ENCODE data around the gene AREG. TPM values are rescaled to one million over a fixed set of nuclear protein-coding genes. Genes with fewer than 3 reads are reported as not detected.

Gene AREG
- total and polyA plus RNA-seq, 2 experiments from 2014 or later = 0.45 TPM; not detected in 1

DNA sequence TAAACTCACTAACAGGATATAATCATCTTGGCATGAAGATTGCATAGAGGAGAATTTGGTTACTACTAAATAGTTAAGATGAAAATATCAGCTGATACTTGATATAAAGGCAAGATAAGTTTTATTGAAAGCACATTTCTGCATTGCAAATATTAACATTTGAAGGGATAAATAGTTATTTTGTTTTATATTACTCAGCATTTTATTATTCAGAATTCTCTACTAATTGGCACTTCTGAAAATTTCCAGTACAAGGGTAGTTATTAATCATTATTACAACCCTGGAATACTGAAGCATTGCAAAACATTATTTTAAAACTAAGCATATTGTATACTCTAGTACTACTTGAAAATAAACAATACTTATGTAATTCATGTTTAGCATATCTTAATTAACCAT is 32.7 kb upstream of the AREG start:
- 0 out of 2 replicates have a peak overlapping the region, but pooled peaks have one; percentile 48 for H3K27ac Mint-ChIP-seq
- no peak overlapping the region for H3K4me3 Mint-ChIP-seq

More for the DNA sequence above, 32.7 kb upstream of the AREG start:
- Histone ChIP-seq H2AFZ (no peak overlapping the region), H3K9me2 (ENCODE audit: insufficient read depth) (no peaks in the 10 kb centered on the region), H3F3A (replicated peaks; ENCODE audit: low read depth) (no peaks in the 10 kb centered on the region), H4K20me1 (replicated peaks; ENCODE audit: insufficient read depth) (no peaks in the 10 kb centered on the region), H3K4me2 (no peak overlapping the region), H3K27ac (ENCODE audit: low read depth) (no peak overlapping the region), H3K4me3 (no peak overlapping the region), H3K79me2 (replicated peaks; ENCODE audit: insufficient read depth) (no peaks in the 10 kb centered on the region), H3K27me3 (ENCODE audit: insufficient read depth) (no peaks in the 10 kb centered on the region), H3K36me3 (ENCODE audit: insufficient read depth) (no peaks in the 10 kb centered on the region), H3K4me1 (ENCODE audit: insufficient read depth) (peaks cover 21% of the 10 kb centered on the region)
- no peak for DNase-seq (ENCODE audit: low spot score)
- no peaks in the 10 kb centered on the region for H3K36me3 Mint-ChIP-seq (ENCODE audit: low read depth)
- ATAC-seq = no peak
- peaks cover 16% of the 10 kb centered on the region for H3K4me1 Mint-ChIP-seq
- no peak for TF ChIP-seq EZH2phosphoT487 (IDR thresholded peaks at IDR 0.05; ENCODE audit: unreplicated experiment)
- TF ChIP-seq NANOG (IDR thresholded peaks at IDR 0.05; ENCODE audit: borderline replicate concordance) = no peak
- TF ChIP-seq, protein P1, sequence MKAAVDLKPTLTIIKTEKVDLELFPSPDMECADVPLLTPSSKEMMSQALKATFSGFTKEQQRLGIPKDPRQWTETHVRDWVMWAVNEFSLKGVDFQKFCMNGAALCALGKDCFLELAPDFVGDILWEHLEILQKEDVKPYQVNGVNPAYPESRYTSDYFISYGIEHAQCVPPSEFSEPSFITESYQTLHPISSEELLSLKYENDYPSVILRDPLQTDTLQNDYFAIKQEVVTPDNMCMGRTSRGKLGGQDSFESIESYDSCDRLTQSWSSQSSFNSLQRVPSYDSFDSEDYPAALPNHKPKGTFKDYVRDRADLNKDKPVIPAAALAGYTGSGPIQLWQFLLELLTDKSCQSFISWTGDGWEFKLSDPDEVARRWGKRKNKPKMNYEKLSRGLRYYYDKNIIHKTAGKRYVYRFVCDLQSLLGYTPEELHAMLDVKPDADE (IDR thresholded peaks at IDR 0.05) = no peak
- TF ChIP-seq JUNB (IDR thresholded peaks at IDR 0.05; ENCODE audit: unreplicated experiment) = no peak
- TF ChIP-seq ZNF331 (CRISPR knock-in tag; IDR thresholded peaks at IDR 0.05; ENCODE audit: low read depth) = no peak
- TF ChIP-seq EZH2 (IDR thresholded peaks at IDR 0.05; ENCODE audit: low read depth, unreplicated experiment) = no peak
- no peak for TF ChIP-seq ZNF114 (CRISPR knock-in tag; IDR thresholded peaks at IDR 0.05)
- TF ChIP-seq, protein P2, sequence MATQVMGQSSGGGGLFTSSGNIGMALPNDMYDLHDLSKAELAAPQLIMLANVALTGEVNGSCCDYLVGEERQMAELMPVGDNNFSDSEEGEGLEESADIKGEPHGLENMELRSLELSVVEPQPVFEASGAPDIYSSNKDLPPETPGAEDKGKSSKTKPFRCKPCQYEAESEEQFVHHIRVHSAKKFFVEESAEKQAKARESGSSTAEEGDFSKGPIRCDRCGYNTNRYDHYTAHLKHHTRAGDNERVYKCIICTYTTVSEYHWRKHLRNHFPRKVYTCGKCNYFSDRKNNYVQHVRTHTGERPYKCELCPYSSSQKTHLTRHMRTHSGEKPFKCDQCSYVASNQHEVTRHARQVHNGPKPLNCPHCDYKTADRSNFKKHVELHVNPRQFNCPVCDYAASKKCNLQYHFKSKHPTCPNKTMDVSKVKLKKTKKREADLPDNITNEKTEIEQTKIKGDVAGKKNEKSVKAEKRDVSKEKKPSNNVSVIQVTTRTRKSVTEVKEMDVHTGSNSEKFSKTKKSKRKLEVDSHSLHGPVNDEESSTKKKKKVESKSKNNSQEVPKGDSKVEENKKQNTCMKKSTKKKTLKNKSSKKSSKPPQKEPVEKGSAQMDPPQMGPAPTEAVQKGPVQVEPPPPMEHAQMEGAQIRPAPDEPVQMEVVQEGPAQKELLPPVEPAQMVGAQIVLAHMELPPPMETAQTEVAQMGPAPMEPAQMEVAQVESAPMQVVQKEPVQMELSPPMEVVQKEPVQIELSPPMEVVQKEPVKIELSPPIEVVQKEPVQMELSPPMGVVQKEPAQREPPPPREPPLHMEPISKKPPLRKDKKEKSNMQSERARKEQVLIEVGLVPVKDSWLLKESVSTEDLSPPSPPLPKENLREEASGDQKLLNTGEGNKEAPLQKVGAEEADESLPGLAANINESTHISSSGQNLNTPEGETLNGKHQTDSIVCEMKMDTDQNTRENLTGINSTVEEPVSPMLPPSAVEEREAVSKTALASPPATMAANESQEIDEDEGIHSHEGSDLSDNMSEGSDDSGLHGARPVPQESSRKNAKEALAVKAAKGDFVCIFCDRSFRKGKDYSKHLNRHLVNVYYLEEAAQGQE (IDR thresholded peaks at IDR 0.05; ENCODE audit: unreplicated experiment) = no peak
- TF ChIP-seq, protein P3, sequence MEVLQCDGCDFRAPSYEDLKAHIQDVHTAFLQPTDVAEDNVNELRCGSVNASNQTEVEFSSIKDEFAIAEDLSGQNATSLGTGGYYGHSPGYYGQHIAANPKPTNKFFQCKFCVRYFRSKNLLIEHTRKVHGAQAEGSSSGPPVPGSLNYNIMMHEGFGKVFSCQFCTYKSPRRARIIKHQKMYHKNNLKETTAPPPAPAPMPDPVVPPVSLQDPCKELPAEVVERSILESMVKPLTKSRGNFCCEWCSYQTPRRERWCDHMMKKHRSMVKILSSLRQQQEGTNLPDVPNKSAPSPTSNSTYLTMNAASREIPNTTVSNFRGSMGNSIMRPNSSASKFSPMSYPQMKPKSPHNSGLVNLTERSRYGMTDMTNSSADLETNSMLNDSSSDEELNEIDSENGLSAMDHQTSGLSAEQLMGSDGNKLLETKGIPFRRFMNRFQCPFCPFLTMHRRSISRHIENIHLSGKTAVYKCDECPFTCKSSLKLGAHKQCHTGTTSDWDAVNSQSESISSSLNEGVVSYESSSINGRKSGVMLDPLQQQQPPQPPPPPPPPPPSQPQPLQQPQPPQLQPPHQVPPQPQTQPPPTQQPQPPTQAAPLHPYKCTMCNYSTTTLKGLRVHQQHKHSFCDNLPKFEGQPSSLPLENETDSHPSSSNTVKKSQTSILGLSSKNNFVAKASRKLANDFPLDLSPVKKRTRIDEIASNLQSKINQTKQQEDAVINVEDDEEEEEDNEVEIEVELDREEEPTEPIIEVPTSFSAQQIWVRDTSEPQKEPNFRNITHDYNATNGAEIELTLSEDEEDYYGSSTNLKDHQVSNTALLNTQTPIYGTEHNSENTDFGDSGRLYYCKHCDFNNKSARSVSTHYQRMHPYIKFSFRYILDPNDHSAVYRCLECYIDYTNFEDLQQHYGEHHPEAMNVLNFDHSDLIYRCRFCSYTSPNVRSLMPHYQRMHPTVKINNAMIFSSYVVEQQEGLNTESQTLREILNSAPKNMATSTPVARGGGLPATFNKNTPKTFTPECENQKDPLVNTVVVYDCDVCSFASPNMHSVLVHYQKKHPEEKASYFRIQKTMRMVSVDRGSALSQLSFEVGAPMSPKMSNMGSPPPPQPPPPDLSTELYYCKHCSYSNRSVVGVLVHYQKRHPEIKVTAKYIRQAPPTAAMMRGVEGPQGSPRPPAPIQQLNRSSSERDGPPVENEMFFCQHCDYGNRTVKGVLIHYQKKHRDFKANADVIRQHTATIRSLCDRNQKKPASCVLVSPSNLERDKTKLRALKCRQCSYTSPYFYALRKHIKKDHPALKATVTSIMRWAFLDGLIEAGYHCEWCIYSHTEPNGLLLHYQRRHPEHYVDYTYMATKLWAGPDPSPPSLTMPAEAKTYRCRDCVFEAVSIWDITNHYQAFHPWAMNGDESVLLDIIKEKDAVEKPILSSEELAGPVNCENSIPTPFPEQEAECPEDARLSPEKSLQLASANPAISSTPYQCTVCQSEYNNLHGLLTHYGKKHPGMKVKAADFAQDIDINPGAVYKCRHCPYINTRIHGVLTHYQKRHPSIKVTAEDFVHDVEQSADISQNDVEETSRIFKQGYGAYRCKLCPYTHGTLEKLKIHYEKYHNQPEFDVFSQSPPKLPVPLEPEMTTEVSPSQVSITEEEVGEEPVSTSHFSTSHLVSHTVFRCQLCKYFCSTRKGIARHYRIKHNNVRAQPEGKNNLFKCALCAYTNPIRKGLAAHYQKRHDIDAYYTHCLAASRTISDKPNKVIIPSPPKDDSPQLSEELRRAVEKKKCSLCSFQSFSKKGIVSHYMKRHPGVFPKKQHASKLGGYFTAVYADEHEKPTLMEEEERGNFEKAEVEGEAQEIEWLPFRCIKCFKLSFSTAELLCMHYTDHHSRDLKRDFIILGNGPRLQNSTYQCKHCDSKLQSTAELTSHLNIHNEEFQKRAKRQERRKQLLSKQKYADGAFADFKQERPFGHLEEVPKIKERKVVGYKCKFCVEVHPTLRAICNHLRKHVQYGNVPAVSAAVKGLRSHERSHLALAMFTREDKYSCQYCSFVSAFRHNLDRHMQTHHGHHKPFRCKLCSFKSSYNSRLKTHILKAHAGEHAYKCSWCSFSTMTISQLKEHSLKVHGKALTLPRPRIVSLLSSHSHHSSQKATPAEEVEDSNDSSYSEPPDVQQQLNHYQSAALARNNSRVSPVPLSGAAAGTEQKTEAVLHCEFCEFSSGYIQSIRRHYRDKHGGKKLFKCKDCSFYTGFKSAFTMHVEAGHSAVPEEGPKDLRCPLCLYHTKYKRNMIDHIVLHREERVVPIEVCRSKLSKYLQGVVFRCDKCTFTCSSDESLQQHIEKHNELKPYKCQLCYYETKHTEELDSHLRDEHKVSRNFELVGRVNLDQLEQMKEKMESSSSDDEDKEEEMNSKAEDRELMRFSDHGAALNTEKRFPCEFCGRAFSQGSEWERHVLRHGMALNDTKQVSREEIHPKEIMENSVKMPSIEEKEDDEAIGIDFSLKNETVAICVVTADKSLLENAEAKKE (CRISPR knock-in tag; IDR thresholded peaks at IDR 0.05) = no peak
- TF ChIP-seq, protein P4, sequence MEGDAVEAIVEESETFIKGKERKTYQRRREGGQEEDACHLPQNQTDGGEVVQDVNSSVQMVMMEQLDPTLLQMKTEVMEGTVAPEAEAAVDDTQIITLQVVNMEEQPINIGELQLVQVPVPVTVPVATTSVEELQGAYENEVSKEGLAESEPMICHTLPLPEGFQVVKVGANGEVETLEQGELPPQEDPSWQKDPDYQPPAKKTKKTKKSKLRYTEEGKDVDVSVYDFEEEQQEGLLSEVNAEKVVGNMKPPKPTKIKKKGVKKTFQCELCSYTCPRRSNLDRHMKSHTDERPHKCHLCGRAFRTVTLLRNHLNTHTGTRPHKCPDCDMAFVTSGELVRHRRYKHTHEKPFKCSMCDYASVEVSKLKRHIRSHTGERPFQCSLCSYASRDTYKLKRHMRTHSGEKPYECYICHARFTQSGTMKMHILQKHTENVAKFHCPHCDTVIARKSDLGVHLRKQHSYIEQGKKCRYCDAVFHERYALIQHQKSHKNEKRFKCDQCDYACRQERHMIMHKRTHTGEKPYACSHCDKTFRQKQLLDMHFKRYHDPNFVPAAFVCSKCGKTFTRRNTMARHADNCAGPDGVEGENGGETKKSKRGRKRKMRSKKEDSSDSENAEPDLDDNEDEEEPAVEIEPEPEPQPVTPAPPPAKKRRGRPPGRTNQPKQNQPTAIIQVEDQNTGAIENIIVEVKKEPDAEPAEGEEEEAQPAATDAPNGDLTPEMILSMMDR (conservative IDR thresholded peaks at IDR 0.05; ENCODE audit: low read depth in 2 of 2) = no peak
- no peak for TF ChIP-seq POLR2AphosphoS5 (IDR thresholded peaks at IDR 0.05; ENCODE audit: low read depth)
- TF ChIP-seq STAT1 (IDR thresholded peaks at IDR 0.05; ENCODE audit: unreplicated experiment) = no peak
- H3K27me3 Mint-ChIP-seq (ENCODE audit: insufficient read depth, low read depth, poor library complexity) = no peaks in the 10 kb centered on the region
- H3K9me3 Mint-ChIP-seq = no peaks in the 10 kb centered on the region
